ENCODE results near the gene SCGB1D4.

DNA sequence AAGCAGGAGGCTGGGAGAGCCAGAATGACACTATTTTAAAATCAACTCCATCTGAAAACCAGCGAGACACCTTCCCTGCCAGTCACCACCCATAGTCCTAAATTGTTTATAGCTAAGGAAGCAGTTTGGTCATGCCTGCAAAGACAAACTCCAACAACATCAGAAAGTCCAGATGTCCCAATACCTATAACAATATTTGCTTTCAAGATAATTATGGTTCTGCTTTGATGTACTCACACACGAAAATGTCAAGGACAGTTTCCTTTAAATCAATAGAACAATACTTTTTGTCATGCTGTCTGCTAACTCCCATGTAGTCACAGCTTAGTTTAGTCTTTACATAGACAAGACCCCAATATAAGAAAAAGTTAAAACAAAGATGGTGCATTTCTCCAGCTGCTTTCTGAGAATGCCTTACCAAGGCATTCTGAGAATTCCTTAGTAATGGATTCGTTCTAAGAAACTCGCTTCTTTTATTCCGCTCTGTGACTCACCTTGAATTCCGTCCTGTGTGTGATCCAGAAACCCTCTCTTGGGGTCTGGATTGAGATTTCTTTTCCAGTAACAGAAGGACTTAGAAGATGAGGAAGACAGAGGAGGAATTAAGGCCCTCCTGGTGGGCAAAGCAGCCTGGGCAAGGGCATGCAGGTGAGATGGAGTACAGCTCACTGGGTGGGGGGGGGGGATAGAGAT, 38.5 kb downstream of the SCGB1D4 start:
- no peak for TF ChIP-seq POLR2AphosphoS5 (IDR thresholded peaks at IDR 0.05)
- no peak for TF ChIP-seq CTCF (IDR thresholded peaks at IDR 0.05 in 8 of 11, conservative IDR thresholded peaks at IDR 0.05 in 3 of 11)
- no peak for TF ChIP-seq POLR2A (IDR thresholded peaks at IDR 0.05)

Data from spleen (tissue), 7 donors.